ENCODE measurements around the gene ARL5A. TPM values are rescaled to one million over a fixed set of nuclear protein-coding genes. Genes with fewer than 3 reads are reported as not detected.
"Not testable (repeated sequence)": the region's sequence is repeated elsewhere in the genome, so short reads cannot be mapped to it uniquely, and the experiment has no call there.

Gene ARL5A
- total RNA-seq, 1 donor from 2014 or later, result 21.9 TPM

GRCh38 chr2:151802315-151802714, 25.9 kb downstream of the ARL5A start:
- no peaks in the 10 kb centered on the region for H3K27me3 ChIP-seq (ENCODE audit: control insufficient read depth in 3 of 3, insufficient read depth in 3 of 3, low read length in 3 of 3)
- no peak overlapping the region for H3K4me3 ChIP-seq (ENCODE audit: low read length in 3 of 3)
- H3K9me3 ChIP-seq (ENCODE audit: control insufficient read depth in 3 of 3, low read length in 3 of 3), result no peaks in the 10 kb centered on the region
- no peak overlapping the region for H3K9ac ChIP-seq (ENCODE audit: low read depth in 1 of 3, low read length in 3 of 3)
- H3K36me3 ChIP-seq (ENCODE audit: control insufficient read depth in 3 of 3, insufficient read depth in 3 of 3, low read length in 3 of 3), result peaks cover 0 to 22% (median 16%) of the 10 kb centered on the region in 3 donors
- no peak overlapping the region for H3K27ac ChIP-seq (ENCODE audit: low read depth, low read length)
- no peaks in the 10 kb centered on the region for H3K4me1 ChIP-seq (ENCODE audit: control insufficient read depth in 3 of 3, insufficient read depth in 3 of 3, low read length in 3 of 3)

GRCh38 chr2:151799886-151800292, 28.3 kb downstream of the ARL5A start:
- H3K4me3 ChIP-seq (ENCODE audit: low read length in 3 of 3), result no peak overlapping the region
- no peak overlapping the region for H3K9ac ChIP-seq (ENCODE audit: low read depth in 1 of 3, low read length in 3 of 3)
- H3K9me3 ChIP-seq (ENCODE audit: control insufficient read depth in 3 of 3, low read length in 3 of 3), result no peaks in the 10 kb centered on the region
- H3K4me1 ChIP-seq (ENCODE audit: control insufficient read depth in 3 of 3, insufficient read depth in 3 of 3, low read length in 3 of 3), result peaks cover 0 to 3% (median 0%) of the 10 kb centered on the region in 3 donors
- H3K27ac ChIP-seq (ENCODE audit: low read depth, low read length), result no peak overlapping the region
- H3K36me3 ChIP-seq (ENCODE audit: control insufficient read depth in 3 of 3, insufficient read depth in 3 of 3, low read length in 3 of 3), result peaks cover 0 to 7% (median 6%) of the 10 kb centered on the region in 3 donors
- no peaks in the 10 kb centered on the region for H3K27me3 ChIP-seq (ENCODE audit: control insufficient read depth in 3 of 3, insufficient read depth in 3 of 3, low read length in 3 of 3)

- Histone ChIP-seq H3K4me3 (ENCODE audit: low read length in 3 of 3) (no peak overlapping the region), H3K27me3 (ENCODE audit: control insufficient read depth in 3 of 3, insufficient read depth in 3 of 3, low read length in 3 of 3) (no peaks in the 10 kb centered on the region), H3K4me1 (ENCODE audit: control insufficient read depth in 3 of 3, insufficient read depth in 3 of 3, low read length in 3 of 3) (peaks cover 0 to 3% (median 0%) of the 10 kb centered on the region in 3 donors), H3K9ac (ENCODE audit: low read depth in 1 of 3, low read length in 3 of 3) (no peak overlapping the region), H3K27ac (ENCODE audit: low read depth, low read length) (peak overlapping the region; percentile 19), H3K36me3 (ENCODE audit: control insufficient read depth in 3 of 3, insufficient read depth in 3 of 3, low read length in 3 of 3) (peaks cover 0 to 3% (median 3%) of the 10 kb centered on the region in 3 donors), H3K9me3 (ENCODE audit: control insufficient read depth in 3 of 3, low read length in 3 of 3) (no peaks in the 10 kb centered on the region)
Observed at GRCh38 chr2:151796774-151797173, 31.4 kb downstream of the ARL5A start.

GRCh38 chr2:151795646-151796240, 32.5 kb downstream of the ARL5A start:
- no peak overlapping the region for H3K9ac ChIP-seq (ENCODE audit: low read depth in 1 of 3, low read length in 3 of 3)
- no peaks in the 10 kb centered on the region for H3K9me3 ChIP-seq (ENCODE audit: control insufficient read depth in 3 of 3, low read length in 3 of 3)
- peaks cover 0 to 3% (median 0%) of the 10 kb centered on the region in 3 donors for H3K4me1 ChIP-seq (ENCODE audit: control insufficient read depth in 3 of 3, insufficient read depth in 3 of 3, low read length in 3 of 3)
- no peak overlapping the region for H3K4me3 ChIP-seq (ENCODE audit: low read length in 3 of 3)
- peaks cover 0 to 3% (median 0%) of the 10 kb centered on the region in 3 donors for H3K36me3 ChIP-seq (ENCODE audit: control insufficient read depth in 3 of 3, insufficient read depth in 3 of 3, low read length in 3 of 3)
- no peak overlapping the region for H3K27ac ChIP-seq (ENCODE audit: low read depth, low read length)
- no peaks in the 10 kb centered on the region for H3K27me3 ChIP-seq (ENCODE audit: control insufficient read depth in 3 of 3, insufficient read depth in 3 of 3, low read length in 3 of 3)

GRCh38 chr2:151794422-151794821, 33.8 kb downstream of the ARL5A start:
- not testable (repeated sequence) for H3K27me3 ChIP-seq (ENCODE audit: control insufficient read depth in 3 of 3, insufficient read depth in 3 of 3, low read length in 3 of 3); H3K4me3 ChIP-seq (ENCODE audit: low read length in 3 of 3); H3K4me1 ChIP-seq (ENCODE audit: control insufficient read depth in 3 of 3, insufficient read depth in 3 of 3, low read length in 3 of 3); H3K27ac ChIP-seq (ENCODE audit: low read depth, low read length); H3K9ac ChIP-seq (ENCODE audit: low read depth in 1 of 3, low read length in 3 of 3); H3K9me3 ChIP-seq (ENCODE audit: control insufficient read depth in 3 of 3, low read length in 3 of 3); H3K36me3 ChIP-seq (ENCODE audit: control insufficient read depth in 3 of 3, insufficient read depth in 3 of 3, low read length in 3 of 3)

- no peak overlapping the region for H3K27ac ChIP-seq (ENCODE audit: low read depth, low read length)
- no peak overlapping the region for H3K9ac ChIP-seq (ENCODE audit: low read depth in 1 of 3, low read length in 3 of 3)
- H3K9me3 ChIP-seq (ENCODE audit: control insufficient read depth in 3 of 3, low read length in 3 of 3), result no peaks in the 10 kb centered on the region
- no peak overlapping the region for H3K4me3 ChIP-seq (ENCODE audit: low read length in 3 of 3)
- no peaks in the 10 kb centered on the region for H3K27me3 ChIP-seq (ENCODE audit: control insufficient read depth in 3 of 3, insufficient read depth in 3 of 3, low read length in 3 of 3)
- peaks cover 0 to 3% (median 0%) of the 10 kb centered on the region in 3 donors for H3K36me3 ChIP-seq (ENCODE audit: control insufficient read depth in 3 of 3, insufficient read depth in 3 of 3, low read length in 3 of 3)
- peaks cover 0 to 4% (median 0%) of the 10 kb centered on the region in 3 donors for H3K4me1 ChIP-seq (ENCODE audit: control insufficient read depth in 3 of 3, insufficient read depth in 3 of 3, low read length in 3 of 3)
Observed at GRCh38 chr2:151793123-151793522, 35.1 kb downstream of the ARL5A start.

GRCh38 chr2:151792589-151792988, 35.6 kb downstream of the ARL5A start:
- H3K36me3 ChIP-seq (ENCODE audit: control insufficient read depth in 3 of 3, insufficient read depth in 3 of 3, low read length in 3 of 3), result peaks cover 0 to 3% (median 0%) of the 10 kb centered on the region in 3 donors
- no peak overlapping the region for H3K27ac ChIP-seq (ENCODE audit: low read depth, low read length)
- H3K9ac ChIP-seq (ENCODE audit: low read depth in 1 of 3, low read length in 3 of 3), result no peak overlapping the region
- no peak overlapping the region for H3K4me3 ChIP-seq (ENCODE audit: low read length in 3 of 3)
- no peaks in the 10 kb centered on the region for H3K9me3 ChIP-seq (ENCODE audit: control insufficient read depth in 3 of 3, low read length in 3 of 3)
- peaks cover 0 to 7% (median 0%) of the 10 kb centered on the region in 3 donors for H3K4me1 ChIP-seq (ENCODE audit: control insufficient read depth in 3 of 3, insufficient read depth in 3 of 3, low read length in 3 of 3)
- no peaks in the 10 kb centered on the region for H3K27me3 ChIP-seq (ENCODE audit: control insufficient read depth in 3 of 3, insufficient read depth in 3 of 3, low read length in 3 of 3)

GRCh38 chr2:151791545-151791944, 36.7 kb downstream of the ARL5A start:
- Histone ChIP-seq H3K27me3 (ENCODE audit: control insufficient read depth in 3 of 3, insufficient read depth in 3 of 3, low read length in 3 of 3) (no peaks in the 10 kb centered on the region), H3K4me1 (ENCODE audit: control insufficient read depth in 3 of 3, insufficient read depth in 3 of 3, low read length in 3 of 3) (peaks cover 0 to 3% (median 0%) of the 10 kb centered on the region in 3 donors), H3K36me3 (ENCODE audit: control insufficient read depth in 3 of 3, insufficient read depth in 3 of 3, low read length in 3 of 3) (peaks cover 0 to 3% (median 0%) of the 10 kb centered on the region in 3 donors), H3K4me3 (ENCODE audit: low read length in 3 of 3) (no peak overlapping the region), H3K9ac (ENCODE audit: low read depth in 1 of 3, low read length in 3 of 3) (no peak overlapping the region), H3K9me3 (ENCODE audit: control insufficient read depth in 3 of 3, low read length in 3 of 3) (no peaks in the 10 kb centered on the region), H3K27ac (ENCODE audit: low read depth, low read length) (no peak overlapping the region)

- H3K9ac ChIP-seq (ENCODE audit: low read depth in 1 of 3, low read length in 3 of 3), result no peak overlapping the region
- no peaks in the 10 kb centered on the region for H3K27me3 ChIP-seq (ENCODE audit: control insufficient read depth in 3 of 3, insufficient read depth in 3 of 3, low read length in 3 of 3)
- peaks cover 0 to 3% (median 0%) of the 10 kb centered on the region in 3 donors for H3K36me3 ChIP-seq (ENCODE audit: control insufficient read depth in 3 of 3, insufficient read depth in 3 of 3, low read length in 3 of 3)
- H3K27ac ChIP-seq (ENCODE audit: low read depth, low read length), result no peak overlapping the region
- H3K4me3 ChIP-seq (ENCODE audit: low read length in 3 of 3), result no peak overlapping the region
- no peaks in the 10 kb centered on the region for H3K9me3 ChIP-seq (ENCODE audit: control insufficient read depth in 3 of 3, low read length in 3 of 3)
- H3K4me1 ChIP-seq (ENCODE audit: control insufficient read depth in 3 of 3, insufficient read depth in 3 of 3, low read length in 3 of 3), result peaks cover 0 to 3% (median 0%) of the 10 kb centered on the region in 3 donors
Observed at GRCh38 chr2:151790689-151791088, 37.5 kb downstream of the ARL5A start.

- Histone ChIP-seq H3K27ac (ENCODE audit: low read depth, low read length) (no peak overlapping the region), H3K4me1 (ENCODE audit: control insufficient read depth in 3 of 3, insufficient read depth in 3 of 3, low read length in 3 of 3) (peaks cover 3 to 10% (median 4%) of the 10 kb centered on the region in 3 donors), H3K36me3 (ENCODE audit: control insufficient read depth in 3 of 3, insufficient read depth in 3 of 3, low read length in 3 of 3) (peaks cover 0 to 4% (median 3%) of the 10 kb centered on the region in 3 donors), H3K9ac (ENCODE audit: low read depth in 1 of 3, low read length in 3 of 3) (no peak overlapping the region), H3K9me3 (ENCODE audit: control insufficient read depth in 3 of 3, low read length in 3 of 3) (no peaks in the 10 kb centered on the region), H3K27me3 (ENCODE audit: control insufficient read depth in 3 of 3, insufficient read depth in 3 of 3, low read length in 3 of 3) (no peaks in the 10 kb centered on the region), H3K4me3 (ENCODE audit: low read length in 3 of 3) (no peak overlapping the region)
Observed at GRCh38 chr2:151789055-151789834, 39.0 kb downstream of the ARL5A start.

Measured in skeletal muscle tissue (tissue), 4 donors.